Liver (tissue), 9 donors: ENCODE measurements around the gene CFL2. TPM values are rescaled to one million over a fixed set of nuclear protein-coding genes. Genes with fewer than 3 reads are reported as not detected.

Experiments used
- DNase-seq: peaks from one replicate; pipeline ENCODE4 v3.0.0-alpha.2; 2017; ENCODE audit warnings: low spot score
- H3K27ac ChIP-seq, 2 donors: one replicate each; pipeline ENCODE4 v1.7.0; 2013; ENCODE audit warnings: inconsistent platforms in 2 of 2, low read length in 2 of 2, control low read depth in 1 of 2, low read depth in 1 of 2, mild to moderate bottlenecking in 1 of 2
- H3K27me3 ChIP-seq, 4 donors: one replicate each; pipeline versions ENCODE4 v1.6.1 to v1.7.0; 2013; ENCODE audit warnings: low read length in 3 of 4, inconsistent platforms in 1 of 4, mild to moderate bottlenecking in 1 of 4, moderate library complexity in 1 of 4; ENCODE audit not compliant: control insufficient read depth in 4 of 4, insufficient read depth in 4 of 4
- H3K36me3 ChIP-seq, 4 donors: one replicate each; pipeline versions ENCODE4 v1.6.1 to v1.7.0; 2013; ENCODE audit warnings: low read length in 3 of 4, mild to moderate bottlenecking in 3 of 4, low read depth in 1 of 4, moderate library complexity in 1 of 4; ENCODE audit not compliant: control insufficient read depth in 4 of 4, insufficient read depth in 3 of 4
- H3K4me1 ChIP-seq, 4 donors: one replicate each; pipeline versions ENCODE4 v1.6.1 to v1.7.0; 2013; ENCODE audit warnings: low read length in 3 of 4, mild to moderate bottlenecking in 3 of 4, moderate library complexity in 1 of 4; ENCODE audit not compliant: control insufficient read depth in 4 of 4, insufficient read depth in 4 of 4
- H3K4me3 ChIP-seq, 3 donors: one replicate each; pipeline versions ENCODE4 v1.6.1 to v1.7.0; 2013; ENCODE audit warnings: low read length in 3 of 3, control low read depth in 1 of 3, low read depth in 1 of 3, mild to moderate bottlenecking in 1 of 3
- H3K9ac ChIP-seq, 2 donors: one replicate each; pipeline ENCODE4 v1.7.0; 2013; ENCODE audit warnings: low read length in 2 of 2, mild to moderate bottlenecking in 2 of 2, moderate library complexity in 2 of 2, control low read depth in 1 of 2, low read depth in 1 of 2
- H3K9me3 ChIP-seq, 4 donors: one replicate each; pipeline versions ENCODE4 v1.6.1 to v1.7.0; 2013; ENCODE audit warnings: low read length in 3 of 4; ENCODE audit not compliant: control insufficient read depth in 4 of 4
- EGR1 ChIP-seq, 2 donors: IDR thresholded peaks; 2 replicates each; pipeline ENCODE4 v1.6.1; 2016 to 2018; ENCODE audit warnings: antibody characterized with exemption in 2 of 2, low read depth in 2 of 2
- FOXA1 ChIP-seq: IDR thresholded peaks from 2 replicates; pipeline ENCODE4 v1.6.1; 2016; ENCODE audit warnings: antibody characterized with exemption
- FOXA2 ChIP-seq: IDR thresholded peaks from 2 replicates; pipeline ENCODE4 v1.6.1; 2016; ENCODE audit warnings: antibody characterized with exemption
- GABPA ChIP-seq, 2 donors: IDR thresholded peaks in 1 of 2; conservative IDR thresholded peaks in 1 of 2; 2 replicates each; pipeline ENCODE4 v1.6.1; 2016; ENCODE audit warnings: antibody characterized with exemption in 2 of 2, mild to moderate bottlenecking in 1 of 2, moderate library complexity in 1 of 2
- HNF4A ChIP-seq, 2 donors: conservative IDR thresholded peaks; 2 replicates each; pipeline ENCODE4 v1.6.1; 2016; ENCODE audit warnings: antibody characterized with exemption in 2 of 2, mild to moderate bottlenecking in 2 of 2
- HNF4G ChIP-seq: IDR thresholded peaks from 2 replicates; pipeline ENCODE4 v1.6.1; 2016; ENCODE audit warnings: antibody characterized with exemption
- JUND ChIP-seq, 2 donors: IDR thresholded peaks; 2 replicates each; pipeline ENCODE4 v1.6.1; 2016; ENCODE audit warnings: antibody characterized with exemption in 2 of 2
- NR2F2 ChIP-seq: IDR thresholded peaks from 2 replicates; pipeline ENCODE4 v1.6.1; 2016; ENCODE audit warnings: antibody characterized with exemption
- RAD21 ChIP-seq, 2 donors: IDR thresholded peaks; 2 replicates each; pipeline ENCODE4 v1.6.1; 2016; ENCODE audit warnings: antibody characterized with exemption in 2 of 2, mild to moderate bottlenecking in 2 of 2
- RXRA ChIP-seq, 2 donors: IDR thresholded peaks; 2 replicates each; pipeline ENCODE4 v1.6.1; 2017 to 2018; ENCODE audit warnings: antibody characterized with exemption in 2 of 2, mild to moderate bottlenecking in 1 of 2
- SP1 ChIP-seq: IDR thresholded peaks from 2 replicates; pipeline ENCODE4 v1.6.1; 2018; ENCODE audit warnings: antibody characterized with exemption, mild to moderate bottlenecking
- TAF1 ChIP-seq: conservative IDR thresholded peaks from 2 replicates; pipeline ENCODE4 v1.6.1; 2016; ENCODE audit warnings: antibody characterized with exemption, mild to moderate bottlenecking
- YY1 ChIP-seq: IDR thresholded peaks from 2 replicates; pipeline ENCODE4 v1.6.1; 2016; ENCODE audit warnings: antibody characterized with exemption, mild to moderate bottlenecking
- WGBS: extraction: QIAGEN DNeasy Blood & Tissue Kit; methylation state at CpG from one replicate; pipeline ENCODE4 v1.1.7; 2013; 5-methylcytosine and 5-hydroxymethylcytosine counted together
- polyA plus RNA-seq, 2 donors: library from polyadenylated mRNA; stranded (reverse) in 1 of 2; unstranded in 1 of 2; fragments of 200-250 nt in 1 of 2; fragments of >200 nt in 1 of 2; fragmentation: Nextera tagmentation in 1 of 2; extraction: Ambion mirVana in 1 of 2; gene quantifications; one replicate each; pipeline versions ENCODE4 v1.2.1 to v1.2.3, GENCODE V29; 2013 to 2015
- total RNA-seq, 2 donors: library from RNA; depleted of rRNA; stranded (reverse); fragments of >200 nt; gene quantifications; one replicate each; pipeline ENCODE4 v1.2.3, GENCODE V29; 2014
- TF ChIP-seq, protein P1 (sequence below): IDR thresholded peaks from 2 replicates; pipeline ENCODE4 v1.6.1; 2016; ENCODE audit warnings: antibody characterized with exemption
- TF ChIP-seq, protein P2 (sequence below): IDR thresholded peaks from 2 replicates; pipeline ENCODE4 v1.6.1; 2016; ENCODE audit warnings: antibody characterized with exemption
- TF ChIP-seq, protein P3 (sequence below): IDR thresholded peaks from 2 replicates; pipeline ENCODE4 v1.6.1; 2016; ENCODE audit warnings: antibody characterized with exemption, mild to moderate bottlenecking
- TF ChIP-seq, protein P4 (sequence below): fragments of 150-350 bp; IDR thresholded peaks from 2 replicates; pipeline ENCODE4 v1.5.1; 2017; ENCODE audit warnings: improper control_type of control experiment, low read depth, low read length; ENCODE audit not compliant: missing input control
- TF ChIP-seq, protein P5 (sequence below): IDR thresholded peaks from 2 replicates; pipeline ENCODE4 v1.6.1; 2016; ENCODE audit warnings: antibody characterized with exemption
- donor health status: healthy.
- donor health status: healthy.
- donor health status: healthy.
- donor health status: healthy.
- donor health status: healthy.

The CFL2 gene
- total RNA-seq = 10 to 100 TPM; 37.2 to 70.2 TPM
- polyA plus RNA-seq = 10 to 100 TPM; 55.1 to 76.1 TPM

DNA sequence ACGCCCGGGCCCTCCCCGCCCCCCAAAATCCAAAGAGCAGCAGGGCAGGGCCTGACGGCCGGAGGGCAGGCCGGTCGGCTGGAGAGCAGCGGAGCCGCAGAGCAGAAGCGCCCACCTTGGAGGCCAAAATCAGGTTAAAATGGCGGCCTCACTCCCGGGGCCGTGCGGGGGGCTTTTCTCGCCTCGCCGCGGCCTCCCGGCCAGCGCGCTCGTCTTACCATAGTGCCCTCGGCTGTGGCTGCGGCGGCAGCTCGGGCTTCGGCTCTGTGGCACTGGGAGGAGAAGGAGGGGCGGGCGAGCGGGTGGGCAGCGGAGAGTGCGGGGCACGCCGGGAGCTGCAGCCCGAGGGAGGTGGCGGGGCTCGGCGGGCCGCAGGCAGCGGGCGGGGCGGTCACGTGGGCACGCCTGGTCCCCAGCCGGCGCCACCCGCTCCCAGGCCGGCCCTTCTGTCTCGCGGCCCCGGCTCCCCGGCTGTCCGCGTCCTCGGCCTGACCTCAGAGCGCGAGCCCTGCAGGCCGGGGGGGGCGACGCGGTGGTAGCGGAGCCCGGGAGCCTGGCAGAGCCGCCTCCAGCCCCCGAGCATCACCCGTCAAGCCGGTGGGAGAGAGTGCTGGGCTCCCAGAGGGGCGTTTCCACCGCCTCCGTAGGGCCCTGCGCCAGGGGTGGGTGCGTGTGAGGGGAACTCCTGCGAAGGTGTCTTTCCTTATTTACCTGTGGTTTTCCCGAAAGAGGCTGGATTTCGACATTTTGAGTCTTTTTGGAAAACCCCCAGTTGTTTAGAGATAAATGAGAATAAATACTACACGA, at the start of gene CFL2:
Gene CFL2 (minus strand): TSS at position 274 of the 807 bp plus-strand sequence. CDS start 53 bp downstream, at position 221.
- Histone ChIP-seq H3K4me1 (peaks cover under 1 to 28% (median 8%) of the 10 kb centered on the region in 4 donors), H3K9ac (peak within 1 kb of the TSS; percentile 73 to 96), H3K4me3 (peak within 1 kb of the TSS; percentile 61 to 75 (median 69)), H3K27ac (peak within 1 kb of the TSS; percentile 97 to 98), H3K9me3 (no peaks in the 10 kb centered on the region), H3K36me3 (peaks cover 2 to 8% (median 5%) of the 10 kb centered on the region in 4 donors), H3K27me3 (no peaks in the 10 kb centered on the region)
- peak; percentile 85 for DNase-seq
- TF ChIP-seq EGR1 (IDR thresholded peaks at IDR 0.05; ENCODE audit: low read depth in 2 of 2) = no peak
- TF ChIP-seq RXRA (IDR thresholded peaks at IDR 0.05) = peak in 1 of 2 donors; percentile 18
- no peak for TF ChIP-seq JUND (IDR thresholded peaks at IDR 0.05)
- TF ChIP-seq FOXA1 = no peak
- TF ChIP-seq HNF4G = no peak
- TF ChIP-seq NR2F2 = no peak
- TF ChIP-seq FOXA2 = no peak
- TF ChIP-seq GABPA (IDR thresholded peaks at IDR 0.05 in 1 of 2, conservative IDR thresholded peaks at IDR 0.05 in 1 of 2) = no peak
- TF ChIP-seq TAF1 = peak; percentile 16
- no peak for TF ChIP-seq HNF4A (conservative IDR thresholded peaks at IDR 0.05)
- TF ChIP-seq, protein P1, sequence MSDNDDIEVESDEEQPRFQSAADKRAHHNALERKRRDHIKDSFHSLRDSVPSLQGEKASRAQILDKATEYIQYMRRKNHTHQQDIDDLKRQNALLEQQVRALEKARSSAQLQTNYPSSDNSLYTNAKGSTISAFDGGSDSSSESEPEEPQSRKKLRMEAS = no peak
- TF ChIP-seq, protein P2, sequence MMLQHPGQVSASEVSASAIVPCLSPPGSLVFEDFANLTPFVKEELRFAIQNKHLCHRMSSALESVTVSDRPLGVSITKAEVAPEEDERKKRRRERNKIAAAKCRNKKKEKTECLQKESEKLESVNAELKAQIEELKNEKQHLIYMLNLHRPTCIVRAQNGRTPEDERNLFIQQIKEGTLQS = no peak
- TF ChIP-seq SP1 = peak; percentile 9
- no peak for TF ChIP-seq RAD21 (IDR thresholded peaks at IDR 0.05)
- TF ChIP-seq, protein P3, sequence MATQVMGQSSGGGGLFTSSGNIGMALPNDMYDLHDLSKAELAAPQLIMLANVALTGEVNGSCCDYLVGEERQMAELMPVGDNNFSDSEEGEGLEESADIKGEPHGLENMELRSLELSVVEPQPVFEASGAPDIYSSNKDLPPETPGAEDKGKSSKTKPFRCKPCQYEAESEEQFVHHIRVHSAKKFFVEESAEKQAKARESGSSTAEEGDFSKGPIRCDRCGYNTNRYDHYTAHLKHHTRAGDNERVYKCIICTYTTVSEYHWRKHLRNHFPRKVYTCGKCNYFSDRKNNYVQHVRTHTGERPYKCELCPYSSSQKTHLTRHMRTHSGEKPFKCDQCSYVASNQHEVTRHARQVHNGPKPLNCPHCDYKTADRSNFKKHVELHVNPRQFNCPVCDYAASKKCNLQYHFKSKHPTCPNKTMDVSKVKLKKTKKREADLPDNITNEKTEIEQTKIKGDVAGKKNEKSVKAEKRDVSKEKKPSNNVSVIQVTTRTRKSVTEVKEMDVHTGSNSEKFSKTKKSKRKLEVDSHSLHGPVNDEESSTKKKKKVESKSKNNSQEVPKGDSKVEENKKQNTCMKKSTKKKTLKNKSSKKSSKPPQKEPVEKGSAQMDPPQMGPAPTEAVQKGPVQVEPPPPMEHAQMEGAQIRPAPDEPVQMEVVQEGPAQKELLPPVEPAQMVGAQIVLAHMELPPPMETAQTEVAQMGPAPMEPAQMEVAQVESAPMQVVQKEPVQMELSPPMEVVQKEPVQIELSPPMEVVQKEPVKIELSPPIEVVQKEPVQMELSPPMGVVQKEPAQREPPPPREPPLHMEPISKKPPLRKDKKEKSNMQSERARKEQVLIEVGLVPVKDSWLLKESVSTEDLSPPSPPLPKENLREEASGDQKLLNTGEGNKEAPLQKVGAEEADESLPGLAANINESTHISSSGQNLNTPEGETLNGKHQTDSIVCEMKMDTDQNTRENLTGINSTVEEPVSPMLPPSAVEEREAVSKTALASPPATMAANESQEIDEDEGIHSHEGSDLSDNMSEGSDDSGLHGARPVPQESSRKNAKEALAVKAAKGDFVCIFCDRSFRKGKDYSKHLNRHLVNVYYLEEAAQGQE = no peak
- TF ChIP-seq, protein P4, sequence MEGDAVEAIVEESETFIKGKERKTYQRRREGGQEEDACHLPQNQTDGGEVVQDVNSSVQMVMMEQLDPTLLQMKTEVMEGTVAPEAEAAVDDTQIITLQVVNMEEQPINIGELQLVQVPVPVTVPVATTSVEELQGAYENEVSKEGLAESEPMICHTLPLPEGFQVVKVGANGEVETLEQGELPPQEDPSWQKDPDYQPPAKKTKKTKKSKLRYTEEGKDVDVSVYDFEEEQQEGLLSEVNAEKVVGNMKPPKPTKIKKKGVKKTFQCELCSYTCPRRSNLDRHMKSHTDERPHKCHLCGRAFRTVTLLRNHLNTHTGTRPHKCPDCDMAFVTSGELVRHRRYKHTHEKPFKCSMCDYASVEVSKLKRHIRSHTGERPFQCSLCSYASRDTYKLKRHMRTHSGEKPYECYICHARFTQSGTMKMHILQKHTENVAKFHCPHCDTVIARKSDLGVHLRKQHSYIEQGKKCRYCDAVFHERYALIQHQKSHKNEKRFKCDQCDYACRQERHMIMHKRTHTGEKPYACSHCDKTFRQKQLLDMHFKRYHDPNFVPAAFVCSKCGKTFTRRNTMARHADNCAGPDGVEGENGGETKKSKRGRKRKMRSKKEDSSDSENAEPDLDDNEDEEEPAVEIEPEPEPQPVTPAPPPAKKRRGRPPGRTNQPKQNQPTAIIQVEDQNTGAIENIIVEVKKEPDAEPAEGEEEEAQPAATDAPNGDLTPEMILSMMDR = no peak
- peak; percentile 68 for TF ChIP-seq YY1
- TF ChIP-seq, protein P5, sequence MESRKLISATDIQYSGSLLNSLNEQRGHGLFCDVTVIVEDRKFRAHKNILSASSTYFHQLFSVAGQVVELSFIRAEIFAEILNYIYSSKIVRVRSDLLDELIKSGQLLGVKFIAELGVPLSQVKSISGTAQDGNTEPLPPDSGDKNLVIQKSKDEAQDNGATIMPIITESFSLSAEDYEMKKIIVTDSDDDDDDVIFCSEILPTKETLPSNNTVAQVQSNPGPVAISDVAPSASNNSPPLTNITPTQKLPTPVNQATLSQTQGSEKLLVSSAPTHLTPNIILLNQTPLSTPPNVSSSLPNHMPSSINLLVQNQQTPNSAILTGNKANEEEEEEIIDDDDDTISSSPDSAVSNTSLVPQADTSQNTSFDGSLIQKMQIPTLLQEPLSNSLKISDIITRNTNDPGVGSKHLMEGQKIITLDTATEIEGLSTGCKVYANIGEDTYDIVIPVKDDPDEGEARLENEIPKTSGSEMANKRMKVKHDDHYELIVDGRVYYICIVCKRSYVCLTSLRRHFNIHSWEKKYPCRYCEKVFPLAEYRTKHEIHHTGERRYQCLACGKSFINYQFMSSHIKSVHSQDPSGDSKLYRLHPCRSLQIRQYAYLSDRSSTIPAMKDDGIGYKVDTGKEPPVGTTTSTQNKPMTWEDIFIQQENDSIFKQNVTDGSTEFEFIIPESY = no peak
- under 1% methylated on average over 76 of the region's 76 CpGs for WGBS
